AG04450 (cell line): Measurements from ENCODE around the gene PIN4. TPM values are rescaled to one million over a fixed set of nuclear protein-coding genes. Genes with fewer than 3 reads are reported as not detected.
A peak's percentile ranks its signal among the peaks of the same experiment; 100 is the strongest.

Experiments
- CTCF ChIA-PET: fragments of 300-600, 350-600 bp; formaldehyde crosslinking; extraction: SDS; loops from one replicate; lab custom pipeline; 2022; ENCODE audit warnings: antibody characterized with exemption, inconsistent platforms; lab: Charles Lee
- POLR2A ChIA-PET: fragments of 350-600 bp; formaldehyde crosslinking; extraction: SDS; loops from one replicate; lab custom pipeline; 2021; ENCODE audit warnings: antibody characterized with exemption, inconsistent platforms; lab: Yijun Ruan, JAX
- DNase-seq: peaks from one replicate; pipeline ENCODE4 v3.0.0-alpha.2; 2011; ENCODE audit warnings: low read depth, low spot score
- H3K27ac ChIP-seq: one replicate; pipeline ENCODE4 v1.5.1; 2012; ENCODE audit warnings: low read depth, low read length, control low read depth
- H3K27me3 ChIP-seq: one replicate; pipeline ENCODE4 v1.6.0; 2012; ENCODE audit warnings: low read length; ENCODE audit not compliant: control insufficient read depth, insufficient read depth
- H3K4me3 ChIP-seq: 2 replicates; pipeline ENCODE4 v1.5.1; 2011; ENCODE audit warnings: mild to moderate bottlenecking, low read depth, low read length, control low read depth
- H3K9me3 ChIP-seq: 2 replicates; pipeline ENCODE4 v1.5.1; 2012; ENCODE audit warnings: low read length; ENCODE audit not compliant: control insufficient read depth, insufficient read depth
- polyA minus RNA-seq: library from RNA; depleted of rRNA, polyadenylated mRNA; stranded (reverse); fragments of >200 nt; gene quantifications from 2 replicates; pipeline ENCODE4 v1.2.3, GENCODE V29; 2011; rRNA and poly(A)+ RNA removed
- polyA plus RNA-seq: library from polyadenylated mRNA; depleted of rRNA; stranded (reverse); fragments of >200 nt; gene quantifications from 2 replicates; pipeline ENCODE4 v1.2.3, GENCODE V29; 2011; rRNA removed
- TF ChIP-seq, protein P1 (sequence below): IDR thresholded peaks from 2 replicates; pipeline ENCODE4 v1.5.1; 2011; ENCODE audit warnings: low read depth, low read length, control low read depth, inconsistent platforms

The PIN4 gene
- polyA plus RNA-seq (13.1 and 16.9 TPM in 2 replicates), polyA minus RNA-seq (3.0 and 3.2 TPM in 2 replicates)

DNA sequence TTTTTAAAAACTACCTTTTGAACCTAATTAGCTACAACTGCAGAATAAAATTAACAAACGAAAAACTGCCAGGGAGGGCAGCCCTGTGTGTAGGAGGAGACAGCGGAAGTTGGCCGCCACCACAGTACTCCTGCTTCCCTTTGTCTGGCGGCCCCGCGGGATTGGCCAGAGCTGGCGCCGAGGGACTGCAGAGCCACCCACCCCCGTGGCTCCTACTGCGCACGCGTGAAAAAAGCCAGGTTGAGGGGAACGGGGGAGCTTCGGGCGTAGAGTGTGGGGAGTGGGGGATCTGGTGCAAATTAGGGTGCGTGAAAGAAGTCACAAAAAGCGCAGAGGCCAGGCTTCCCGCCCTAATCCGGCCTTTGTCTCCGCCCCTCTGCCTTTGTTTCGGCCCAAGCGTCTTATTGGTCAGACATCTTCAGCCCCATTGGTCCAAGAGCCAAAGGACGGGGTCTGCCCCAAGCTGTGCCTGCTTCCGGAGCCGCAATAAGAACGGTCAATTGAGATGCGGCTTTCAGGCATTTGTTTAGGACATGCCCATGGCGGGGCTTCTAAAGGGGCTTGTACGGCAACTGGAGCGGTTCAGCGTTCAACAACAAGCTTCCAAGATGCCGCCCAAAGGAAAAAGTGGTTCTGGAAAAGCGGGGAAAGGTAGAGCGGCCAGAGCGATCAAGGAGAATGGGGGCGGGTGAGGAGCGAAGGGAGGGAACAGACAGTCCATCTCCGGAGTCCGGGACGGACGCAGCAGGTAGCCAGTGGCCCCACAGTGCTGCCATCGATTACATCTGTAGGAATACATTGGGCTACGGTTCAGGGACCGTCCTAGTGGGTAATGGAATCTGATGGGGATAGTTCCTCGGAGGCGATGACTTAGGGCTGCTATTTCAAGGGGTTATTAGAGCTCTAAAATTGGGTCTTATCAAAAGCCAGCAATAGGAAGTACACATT, at the start of gene PIN4:
PIN4 (plus strand) TSS at position 580 of the 948 bp plus-strand sequence; CDS start at position 609, 29 bp downstream.
- ChIA-PET CTCF (interaction anchor here (0.7 to 1.1 kb wide), 4 partner anchors 55 to 1410 kb away, joined by 3 to 4 read pairs (median 3); no protein-coding TSS in a partner anchor), POLR2A (interaction anchor here (0.6 to 2.2 kb wide), 10 partner anchors 18 to 163 kb away, joined by 3 to 11 read pairs (median 4); partner anchors contain the start of genes ERCC6L, RPS4X and RTL5)
- TF ChIP-seq, protein P1, sequence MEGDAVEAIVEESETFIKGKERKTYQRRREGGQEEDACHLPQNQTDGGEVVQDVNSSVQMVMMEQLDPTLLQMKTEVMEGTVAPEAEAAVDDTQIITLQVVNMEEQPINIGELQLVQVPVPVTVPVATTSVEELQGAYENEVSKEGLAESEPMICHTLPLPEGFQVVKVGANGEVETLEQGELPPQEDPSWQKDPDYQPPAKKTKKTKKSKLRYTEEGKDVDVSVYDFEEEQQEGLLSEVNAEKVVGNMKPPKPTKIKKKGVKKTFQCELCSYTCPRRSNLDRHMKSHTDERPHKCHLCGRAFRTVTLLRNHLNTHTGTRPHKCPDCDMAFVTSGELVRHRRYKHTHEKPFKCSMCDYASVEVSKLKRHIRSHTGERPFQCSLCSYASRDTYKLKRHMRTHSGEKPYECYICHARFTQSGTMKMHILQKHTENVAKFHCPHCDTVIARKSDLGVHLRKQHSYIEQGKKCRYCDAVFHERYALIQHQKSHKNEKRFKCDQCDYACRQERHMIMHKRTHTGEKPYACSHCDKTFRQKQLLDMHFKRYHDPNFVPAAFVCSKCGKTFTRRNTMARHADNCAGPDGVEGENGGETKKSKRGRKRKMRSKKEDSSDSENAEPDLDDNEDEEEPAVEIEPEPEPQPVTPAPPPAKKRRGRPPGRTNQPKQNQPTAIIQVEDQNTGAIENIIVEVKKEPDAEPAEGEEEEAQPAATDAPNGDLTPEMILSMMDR, result no peak
- DNase-seq, result peak; percentile 91
- H3K4me3 ChIP-seq, result peak within 1 kb of the TSS; percentile 84
- H3K27me3 ChIP-seq, result no peaks in the 10 kb centered on the region
- no peaks in the 10 kb centered on the region; the same call in 1 of the 2 replicates for H3K9me3 ChIP-seq
- peak within 1 kb of the TSS; percentile 92 for H3K27ac ChIP-seq

DNA sequence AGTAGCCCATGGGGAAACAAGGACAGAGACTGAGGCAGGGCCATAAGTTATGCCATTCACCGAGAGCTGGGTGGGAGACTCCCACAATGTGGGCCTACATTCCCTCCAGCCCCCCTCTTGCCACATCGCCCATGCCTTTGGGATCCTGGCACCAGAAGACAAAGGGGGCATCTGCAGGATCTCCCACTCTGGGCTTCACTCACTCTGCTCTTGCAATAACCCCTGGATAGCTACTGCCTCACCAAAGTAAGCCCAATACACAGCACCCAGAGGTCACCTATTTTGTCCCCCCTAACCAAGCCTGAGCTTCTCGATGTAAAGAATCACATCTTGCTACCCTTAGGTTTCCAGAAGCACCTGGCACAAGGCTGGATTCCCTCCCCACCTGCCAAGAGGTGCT, 49.1 kb upstream of the PIN4 start:
- CTCF ChIA-PET, result interaction anchor here (1.3 to 1.7 kb wide), 2 partner anchors 112 to 134 kb away, joined by 3 to 5 read pairs; no protein-coding TSS in a partner anchor
- no peak for DNase-seq
- Histone ChIP-seq H3K9me3 (no peaks in the 10 kb centered on the region), H3K4me3 (peak overlapping the region; percentile 45), H3K27me3 (no peaks in the 10 kb centered on the region), H3K27ac (no peak overlapping the region)
- TF ChIP-seq, protein P1, result no peak
- POLR2A ChIA-PET, result interaction anchor here (0.6 to 1.5 kb wide), 3 partner anchors 49 to 779 kb away, joined by 3 to 11 read pairs (median 7); partner anchors contain the start of gene PIN4

DNA sequence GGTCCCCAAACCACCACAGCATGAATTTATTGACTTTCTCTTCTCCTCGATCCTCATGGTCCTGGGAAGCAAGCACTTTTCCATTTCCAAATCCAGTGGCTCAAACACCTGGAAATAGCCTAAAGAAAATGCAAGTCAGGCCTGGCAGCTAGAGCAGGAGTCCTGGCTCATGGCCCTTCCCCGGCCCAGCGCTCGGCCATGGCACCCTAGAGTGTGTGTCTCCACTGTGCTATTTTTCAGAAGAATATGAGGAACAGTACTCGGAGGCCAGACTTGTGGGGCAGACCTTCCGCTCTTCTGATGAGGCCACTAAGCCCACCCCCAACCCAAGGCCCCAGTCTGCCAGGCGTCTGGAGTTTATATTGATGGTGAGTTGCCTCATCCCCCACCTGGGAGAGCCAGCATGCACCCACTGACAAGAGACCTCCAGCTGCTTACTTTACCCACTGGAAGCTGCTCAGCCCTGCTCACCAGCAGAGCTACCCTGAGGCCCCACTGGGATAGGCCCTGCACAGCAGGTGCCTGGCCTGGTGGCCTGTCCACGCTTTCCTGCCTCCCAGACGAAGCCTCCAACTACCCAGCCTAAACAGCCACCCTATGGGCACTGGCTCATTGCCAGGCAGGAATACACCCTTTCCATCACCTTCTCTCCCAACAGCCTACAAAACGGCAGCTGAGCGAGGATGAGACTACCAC, 47.6 kb upstream of the PIN4 start:
- CTCF ChIA-PET, result no interaction called here
- Histone ChIP-seq H3K27me3 (no peaks in the 10 kb centered on the region), H3K9me3 (no peaks in the 10 kb centered on the region), H3K27ac (no peak overlapping the region), H3K4me3 (no peak overlapping the region)
- POLR2A ChIA-PET, result no interaction called here
- DNase-seq, result no peak
- TF ChIP-seq, protein P1, result no peak

DNA sequence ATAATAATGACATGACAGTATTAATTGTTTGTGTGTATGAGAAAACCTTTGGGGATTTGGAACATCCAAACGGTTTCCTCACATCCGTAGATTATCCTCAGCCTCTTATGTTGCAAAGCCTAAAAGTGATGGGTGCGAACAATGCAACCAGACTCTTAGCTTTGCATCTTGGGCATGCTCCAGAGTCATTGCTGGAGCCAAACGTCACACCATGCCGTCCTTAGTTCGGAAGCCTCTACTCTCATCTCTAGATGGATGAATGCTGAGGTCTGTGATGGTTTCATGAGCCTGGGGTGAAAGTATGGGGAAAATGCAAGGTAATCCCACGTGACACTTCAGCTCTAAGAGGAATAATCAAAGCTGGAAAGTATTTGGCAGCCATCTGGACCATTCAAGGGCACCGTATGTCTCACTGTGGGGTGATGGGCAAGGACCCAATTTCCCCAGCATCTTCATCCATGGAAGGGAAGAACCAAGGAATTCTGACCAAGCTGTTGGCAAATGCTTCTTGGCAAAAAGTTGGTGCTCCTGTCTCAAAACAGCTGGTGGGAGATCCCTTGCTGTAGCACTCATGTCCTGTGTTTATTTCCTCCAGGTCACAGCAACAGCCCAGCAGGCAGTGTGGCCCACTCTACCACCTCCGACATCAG, 43.6 kb upstream of the PIN4 start:
- no peak overlapping the region for H3K4me3 ChIP-seq
- no peaks in the 10 kb centered on the region for H3K27me3 ChIP-seq
- CTCF ChIA-PET, result no interaction called here
- no peaks in the 10 kb centered on the region for H3K9me3 ChIP-seq
- no peak for DNase-seq
- TF ChIP-seq, protein P1, result no peak
- POLR2A ChIA-PET, result no interaction called here
- no peak overlapping the region for H3K27ac ChIP-seq
